Fibroblast of pulmonary artery (primary cell): ENCODE results near the gene KRTAP3-1.

ENCODE experiments used
- DNase-seq: peaks from one replicate; pipeline ENCODE4 v3.0.0-alpha.2; 2010; ENCODE audit warnings: low read depth
- H3K4me3 ChIP-seq: replicated peaks from 2 replicates; pipeline ENCODE4 v1.5.1; 2011; ENCODE audit warnings: low read depth, mild to moderate bottlenecking, control low read depth, low read length, moderate library complexity
- CTCF ChIP-seq: IDR thresholded peaks from 2 replicates; pipeline ENCODE4 v1.5.1; 2011; ENCODE audit warnings: mild to moderate bottlenecking, control low read depth, low read length, inconsistent platforms; ENCODE audit errors: missing control alignments

Gene KRTAP3-1

GRCh38 chr17:41012326-41013120, 3.6 kb upstream of the KRTAP3-1 start:
- no peak for DNase-seq
- H3K4me3 ChIP-seq, result no peak overlapping the region
- TF ChIP-seq CTCF, result no peak

- no peak for TF ChIP-seq CTCF
- H3K4me3 ChIP-seq, result no peak overlapping the region
- DNase-seq, result no peak
These were observed 1.5 kb upstream of the KRTAP3-1 start for GRCh38 chr17:41010441-41010840.

- DNase-seq, result no peak
- H3K4me3 ChIP-seq, result no peak overlapping the region
- no peak for TF ChIP-seq CTCF
These were observed 1.0 kb upstream of the KRTAP3-1 start for GRCh38 chr17:41009936-41010335.

- H3K4me3 ChIP-seq, result no peak overlapping the region
- DNase-seq, result no peak
- TF ChIP-seq CTCF, result no peak
These were observed 403 bp upstream of the KRTAP3-1 start for GRCh38 chr17:41009301-41009760.

- no peak for DNase-seq
- no peak for TF ChIP-seq CTCF
These were observed 4.5 kb downstream of the KRTAP3-1 start for GRCh38 chr17:41004397-41004796.

GRCh38 chr17:41003926-41004325, 5.0 kb downstream of the KRTAP3-1 start:
- no peak for DNase-seq
- TF ChIP-seq CTCF, result no peak

More at GRCh38 chr17:41004397-41004796, 4.5 kb downstream of the KRTAP3-1 start:
- no peak overlapping the region for H3K4me3 ChIP-seq

GRCh38 chr17:41002814-41003213, 6.1 kb downstream of the KRTAP3-1 start:
- TF ChIP-seq CTCF, result no peak
- DNase-seq, result no peak
- H3K4me3 ChIP-seq, result no peak overlapping the region

More at GRCh38 chr17:41003926-41004325, 5.0 kb downstream of the KRTAP3-1 start:
- no peak overlapping the region for H3K4me3 ChIP-seq
